SK-N-SH (cell line): ENCODE measurements around the gene INTS11.

Experiments
- EP300 ChIP-seq, 2 experiments: IDR thresholded peaks; 2 replicates each; pipeline versions ENCODE4 v1.4.0 to v1.6.1; 2012; ENCODE audit warnings: borderline replicate concordance in 1 of 2, low read depth in 1 of 2, low read length in 1 of 2
- EZH2phosphoT487 ChIP-seq: fragments of 200-600 bp; sonication (generic); IDR thresholded peaks from 2 replicates; pipeline ENCODE4 v1.6.1; 2017; ENCODE audit warnings: low read depth, mixed run types, mild to moderate bottlenecking, antibody characterized with exemption, moderate library complexity, borderline replicate concordance
- JUND ChIP-seq: IDR thresholded peaks from 2 replicates; pipeline ENCODE4 v1.4.0; 2012
- REST ChIP-seq: IDR thresholded peaks from 2 replicates; pipeline ENCODE4 v1.6.1; 2012; ENCODE audit warnings: mild to moderate bottlenecking, low read depth, low read length, moderate library complexity
- SIN3A ChIP-seq: IDR thresholded peaks from 2 replicates; pipeline ENCODE4 v1.6.1; 2012; ENCODE audit warnings: low read depth, mild to moderate bottlenecking, low read length, moderate library complexity, borderline replicate concordance
- SMC3 ChIP-seq: IDR thresholded peaks from 2 replicates; pipeline ENCODE4 v1.6.1; 2012; ENCODE audit warnings: low read depth, low read length, improper control_type of control experiment
- TF ChIP-seq, protein P1 (sequence below): fragments of 200-600 bp; sonication (generic); IDR thresholded peaks from 2 replicates; pipeline ENCODE4 v1.6.1; 2017; ENCODE audit warnings: antibody characterized with exemption, mild to moderate bottlenecking, moderate library complexity

GRCh38 chr1:1359664-1360468 lies 35.4 kb upstream of the INTS11 start:
- TF ChIP-seq REST (no peak), SMC3 (no peak), JUND (no peak), SIN3A (no peak), EP300 (IDR thresholded peaks at IDR 0.05; ENCODE audit: borderline replicate concordance in 1 of 2, low read depth in 1 of 2, low read length in 1 of 2) (peak in 1 of 2 experiments; percentile 57; a peak in 1 of 4 replicates), EZH2phosphoT487 (no peak)
- TF ChIP-seq, protein P1, sequence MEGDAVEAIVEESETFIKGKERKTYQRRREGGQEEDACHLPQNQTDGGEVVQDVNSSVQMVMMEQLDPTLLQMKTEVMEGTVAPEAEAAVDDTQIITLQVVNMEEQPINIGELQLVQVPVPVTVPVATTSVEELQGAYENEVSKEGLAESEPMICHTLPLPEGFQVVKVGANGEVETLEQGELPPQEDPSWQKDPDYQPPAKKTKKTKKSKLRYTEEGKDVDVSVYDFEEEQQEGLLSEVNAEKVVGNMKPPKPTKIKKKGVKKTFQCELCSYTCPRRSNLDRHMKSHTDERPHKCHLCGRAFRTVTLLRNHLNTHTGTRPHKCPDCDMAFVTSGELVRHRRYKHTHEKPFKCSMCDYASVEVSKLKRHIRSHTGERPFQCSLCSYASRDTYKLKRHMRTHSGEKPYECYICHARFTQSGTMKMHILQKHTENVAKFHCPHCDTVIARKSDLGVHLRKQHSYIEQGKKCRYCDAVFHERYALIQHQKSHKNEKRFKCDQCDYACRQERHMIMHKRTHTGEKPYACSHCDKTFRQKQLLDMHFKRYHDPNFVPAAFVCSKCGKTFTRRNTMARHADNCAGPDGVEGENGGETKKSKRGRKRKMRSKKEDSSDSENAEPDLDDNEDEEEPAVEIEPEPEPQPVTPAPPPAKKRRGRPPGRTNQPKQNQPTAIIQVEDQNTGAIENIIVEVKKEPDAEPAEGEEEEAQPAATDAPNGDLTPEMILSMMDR: no peak
